ENCODE measurements around the gene ALG12. TPM values are rescaled to one million over a fixed set of nuclear protein-coding genes. Genes with fewer than 3 reads are reported as not detected.

The ALG12 gene
- total and polyA plus RNA-seq, 2 donors from 2014 or later: 27.2 to 28.4 TPM

- no peaks in the 10 kb centered on the region for H3K27me3 ChIP-seq (ENCODE audit: control insufficient read depth, insufficient read depth, low read length)
- H3K4me1 ChIP-seq (ENCODE audit: control insufficient read depth in 2 of 3, insufficient read depth in 2 of 3, low read depth in 1 of 3, low read length in 3 of 3): peaks cover 0 to 9% (median 0%) of the 10 kb centered on the region in 3 donors
- no peak for TF ChIP-seq CTCF (IDR thresholded peaks at IDR 0.05; ENCODE audit: borderline replicate concordance, extremely low read depth, insufficient read depth)
- H3K9me3 ChIP-seq (ENCODE audit: control insufficient read depth in 2 of 3, insufficient read depth in 1 of 3, low read length in 3 of 3): no peaks in the 10 kb centered on the region
- no peak overlapping the region for H3K4me3 ChIP-seq (ENCODE audit: low read length in 3 of 3)
- intact Hi-C loops (cut with DNase I): no loop called here
- no peak overlapping the region for H3K27ac ChIP-seq (ENCODE audit: low read depth in 2 of 2, low read length in 2 of 2)
- H3K9ac ChIP-seq (ENCODE audit: low read length in 3 of 3): no peak overlapping the region
- no peak for FAIRE-seq
- H3K36me3 ChIP-seq (ENCODE audit: control insufficient read depth in 2 of 3, insufficient read depth in 3 of 3, low read length in 3 of 3): peaks cover 0 to 8% (median 0%) of the 10 kb centered on the region in 3 donors
- DNase-seq: peak in 1 of 5 donors; percentile 50
Measured at GRCh38 chr22:49914256-49914655, 4.0 kb downstream of the ALG12 start.

GRCh38 chr22:49913446-49913845, 4.8 kb downstream of the ALG12 start:
- FAIRE-seq: no peak
- no peak for TF ChIP-seq CTCF (IDR thresholded peaks at IDR 0.05; ENCODE audit: borderline replicate concordance, extremely low read depth, insufficient read depth)
- peak in 1 of 5 donors; percentile 35 for DNase-seq
- intact Hi-C loops (cut with DNase I): no loop called here
- Histone ChIP-seq H3K9ac (ENCODE audit: low read length in 3 of 3) (no peak overlapping the region), H3K4me3 (ENCODE audit: low read length in 3 of 3) (no peak overlapping the region), H3K4me1 (ENCODE audit: control insufficient read depth in 2 of 3, insufficient read depth in 2 of 3, low read depth in 1 of 3, low read length in 3 of 3) (peaks cover 0 to 4% (median 0%) of the 10 kb centered on the region in 3 donors), H3K9me3 (ENCODE audit: control insufficient read depth in 2 of 3, insufficient read depth in 1 of 3, low read length in 3 of 3) (no peaks in the 10 kb centered on the region), H3K36me3 (ENCODE audit: control insufficient read depth in 2 of 3, insufficient read depth in 3 of 3, low read length in 3 of 3) (peaks cover 0 to 8% (median 0%) of the 10 kb centered on the region in 3 donors), H3K27ac (ENCODE audit: low read depth in 2 of 2, low read length in 2 of 2) (no peak overlapping the region), H3K27me3 (ENCODE audit: control insufficient read depth, insufficient read depth, low read length) (no peaks in the 10 kb centered on the region)

- H3K4me3 ChIP-seq (ENCODE audit: low read length in 3 of 3): no peak overlapping the region
- H3K9ac ChIP-seq (ENCODE audit: low read length in 3 of 3): no peak overlapping the region
- intact Hi-C loops (cut with DNase I): no loop called here
- H3K9me3 ChIP-seq (ENCODE audit: control insufficient read depth in 2 of 3, insufficient read depth in 1 of 3, low read length in 3 of 3): no peaks in the 10 kb centered on the region
- FAIRE-seq: no peak
- H3K27me3 ChIP-seq (ENCODE audit: control insufficient read depth, insufficient read depth, low read length): no peaks in the 10 kb centered on the region
- no peak for TF ChIP-seq CTCF (IDR thresholded peaks at IDR 0.05; ENCODE audit: borderline replicate concordance, extremely low read depth, insufficient read depth)
- no peak overlapping the region for H3K27ac ChIP-seq (ENCODE audit: low read depth in 2 of 2, low read length in 2 of 2)
- DNase-seq: peak in 1 of 5 donors; percentile 57
- peaks cover 0 to 8% (median 0%) of the 10 kb centered on the region in 3 donors for H3K36me3 ChIP-seq (ENCODE audit: control insufficient read depth in 2 of 3, insufficient read depth in 3 of 3, low read length in 3 of 3)
- H3K4me1 ChIP-seq (ENCODE audit: control insufficient read depth in 2 of 3, insufficient read depth in 2 of 3, low read depth in 1 of 3, low read length in 3 of 3): peaks cover 0 to 4% (median 0%) of the 10 kb centered on the region in 3 donors
Measured at GRCh38 chr22:49913026-49913425, 5.2 kb downstream of the ALG12 start.
